ENCODE data around the gene HTR1A. TPM values are rescaled to one million over a fixed set of nuclear protein-coding genes. Genes with fewer than 3 reads are reported as not detected.

Gene HTR1A
- total RNA-seq, result not detected in 2 replicates

DNA sequence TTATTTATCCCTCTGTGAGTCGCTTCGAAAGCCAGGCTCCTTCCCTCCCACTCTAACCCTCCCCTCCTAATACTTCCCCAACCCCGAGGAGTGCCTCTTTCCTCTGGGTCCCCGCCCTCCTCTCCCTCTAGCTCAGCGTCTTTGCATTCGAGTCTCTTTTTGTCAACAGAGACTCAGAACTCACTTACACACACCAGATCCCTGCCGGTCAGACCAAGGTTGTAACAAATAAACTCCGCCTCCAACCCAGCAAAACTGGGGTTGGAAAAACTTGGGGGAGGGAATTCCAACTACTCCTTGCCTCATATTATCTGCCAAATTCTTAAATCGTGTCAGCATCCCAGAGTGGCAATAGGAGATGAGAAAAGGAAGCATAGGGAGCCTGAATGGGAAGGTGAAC, at the start of gene HTR1A:
TSS of gene HTR1A (minus strand) at position 167 of the 400 bp plus-strand sequence. CDS start 726 bp downstream, outside the sequence.
- peaks cover 15% of the 10 kb centered on the region for H3K27me3 Mint-ChIP-seq (ENCODE audit: insufficient read depth)
- H3K27ac Mint-ChIP-seq, result no peak within 1 kb of the TSS
- H3K4me3 Mint-ChIP-seq, result no peak within 1 kb of the TSS
- H3K4me1 Mint-ChIP-seq (ENCODE audit: low read depth), result no peaks in the 10 kb centered on the region
- intact Hi-C loops (cut with micrococcal nuclease), result no loop called here
- H3K36me3 Mint-ChIP-seq (ENCODE audit: low read depth), result no peaks in the 10 kb centered on the region
- H3K9me3 Mint-ChIP-seq, result peaks cover 10% of the 10 kb centered on the region
- DNase-seq (ENCODE audit: low spot score), result no peak

DNA sequence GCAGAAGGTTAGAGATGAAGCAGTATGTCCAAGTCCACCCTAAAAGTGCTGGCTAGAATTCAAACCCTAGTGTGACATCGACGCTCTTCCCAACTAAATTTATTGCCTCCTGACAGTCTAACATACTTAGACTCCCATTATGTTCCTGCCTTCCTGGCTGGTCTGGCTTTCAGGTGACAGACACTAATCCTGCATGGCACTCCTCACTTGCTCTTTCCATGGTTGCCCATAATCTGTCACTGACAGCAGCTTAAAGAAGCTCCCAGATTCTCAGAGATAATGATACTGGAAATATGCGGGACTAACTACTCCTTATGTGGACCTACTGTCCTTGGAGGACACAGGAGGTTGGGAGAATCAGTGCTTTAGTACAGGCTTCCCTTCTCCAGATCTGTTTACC, 41.7 kb upstream of the HTR1A start:
- no peaks in the 10 kb centered on the region for H3K27me3 Mint-ChIP-seq (ENCODE audit: insufficient read depth)
- no peaks in the 10 kb centered on the region for H3K9me3 Mint-ChIP-seq
- no peaks in the 10 kb centered on the region for H3K36me3 Mint-ChIP-seq (ENCODE audit: low read depth)
- no peaks in the 10 kb centered on the region for H3K4me1 Mint-ChIP-seq (ENCODE audit: low read depth)
- DNase-seq (ENCODE audit: low spot score), result no peak
- no peak overlapping the region for H3K4me3 Mint-ChIP-seq
- no peak overlapping the region for H3K27ac Mint-ChIP-seq
- intact Hi-C loops (cut with micrococcal nuclease), result no loop called here

DNA sequence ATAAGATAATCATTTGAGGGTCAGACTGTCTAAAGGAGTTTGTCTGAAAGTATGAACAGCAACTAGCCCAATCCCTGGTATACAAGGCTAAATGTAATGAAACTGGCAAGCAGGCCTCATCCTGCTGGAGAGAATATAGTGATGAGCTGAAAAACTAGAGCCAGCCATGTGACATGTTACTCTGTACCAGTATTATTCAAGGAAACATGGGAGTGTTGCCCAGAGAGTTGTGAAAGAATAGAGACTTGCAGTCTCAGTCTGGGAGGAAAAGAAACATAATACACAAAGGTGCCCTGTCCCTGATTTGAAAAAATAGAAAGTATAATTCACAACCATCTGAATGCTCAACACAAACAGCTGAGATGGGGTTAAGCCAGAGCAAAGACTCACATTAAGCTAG, 37.9 kb upstream of the HTR1A start:
- H3K4me1 Mint-ChIP-seq (ENCODE audit: low read depth), result no peaks in the 10 kb centered on the region
- no peak overlapping the region for H3K27ac Mint-ChIP-seq
- no peaks in the 10 kb centered on the region for H3K36me3 Mint-ChIP-seq (ENCODE audit: low read depth)
- no peak overlapping the region for H3K4me3 Mint-ChIP-seq
- no peaks in the 10 kb centered on the region for H3K27me3 Mint-ChIP-seq (ENCODE audit: insufficient read depth)
- intact Hi-C loops (cut with micrococcal nuclease), result no loop called here
- no peaks in the 10 kb centered on the region for H3K9me3 Mint-ChIP-seq
- DNase-seq (ENCODE audit: low spot score), result no peak

DNA sequence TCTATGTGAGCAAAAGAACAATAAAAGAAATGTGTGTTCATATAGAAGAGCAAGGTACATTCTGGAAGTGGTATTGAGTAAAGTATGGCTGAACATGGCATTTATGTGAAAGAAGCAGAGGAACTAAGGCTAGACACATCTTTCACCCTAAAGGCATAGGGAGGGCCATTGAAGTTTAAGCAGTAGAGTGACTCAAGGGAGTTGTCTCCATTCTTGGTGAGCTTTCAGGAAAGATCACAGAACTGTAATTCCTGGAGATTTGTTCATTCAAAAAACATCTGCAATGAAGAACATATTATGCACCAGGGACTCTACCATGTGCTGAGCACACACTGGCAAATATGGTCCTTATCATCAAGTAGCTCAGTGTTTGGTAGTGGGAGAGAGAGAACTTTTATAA, 24.8 kb upstream of the HTR1A start:
- H3K9me3 Mint-ChIP-seq, result no peaks in the 10 kb centered on the region
- no peaks in the 10 kb centered on the region for H3K4me1 Mint-ChIP-seq (ENCODE audit: low read depth)
- H3K4me3 Mint-ChIP-seq, result no peak overlapping the region
- H3K36me3 Mint-ChIP-seq (ENCODE audit: low read depth), result no peaks in the 10 kb centered on the region
- intact Hi-C loops (cut with micrococcal nuclease), result no loop called here
- no peaks in the 10 kb centered on the region for H3K27me3 Mint-ChIP-seq (ENCODE audit: insufficient read depth)
- no peak for DNase-seq (ENCODE audit: low spot score)
- H3K27ac Mint-ChIP-seq, result no peak overlapping the region

DNA sequence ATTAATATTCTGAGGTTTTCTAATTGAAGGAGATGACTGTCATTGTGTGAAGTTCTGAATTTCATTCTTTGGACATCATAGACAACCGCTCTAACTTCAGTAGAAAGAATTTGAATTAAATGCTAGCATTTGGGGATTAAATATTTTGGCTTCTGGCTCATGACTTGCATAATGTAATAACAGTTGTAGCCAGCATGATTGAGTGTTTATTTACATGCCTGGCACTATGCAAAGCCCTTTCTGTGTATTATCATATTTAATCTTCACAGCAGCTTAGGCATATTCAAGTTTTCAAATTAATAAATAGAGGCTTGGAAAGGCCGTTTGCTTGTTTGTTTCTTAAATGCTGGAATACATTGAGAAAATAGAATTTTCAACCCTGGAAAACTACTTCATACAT, 19.6 kb upstream of the HTR1A start:
- DNase-seq (ENCODE audit: low spot score), result no peak
- Mint-ChIP-seq H3K4me3 (no peak overlapping the region), H3K36me3 (ENCODE audit: low read depth) (no peaks in the 10 kb centered on the region), H3K27ac (no peak overlapping the region), H3K9me3 (peaks cover 7% of the 10 kb centered on the region), H3K27me3 (ENCODE audit: insufficient read depth) (no peaks in the 10 kb centered on the region), H3K4me1 (ENCODE audit: low read depth) (no peaks in the 10 kb centered on the region)
- intact Hi-C loops (cut with micrococcal nuclease), result no loop called here

DNA sequence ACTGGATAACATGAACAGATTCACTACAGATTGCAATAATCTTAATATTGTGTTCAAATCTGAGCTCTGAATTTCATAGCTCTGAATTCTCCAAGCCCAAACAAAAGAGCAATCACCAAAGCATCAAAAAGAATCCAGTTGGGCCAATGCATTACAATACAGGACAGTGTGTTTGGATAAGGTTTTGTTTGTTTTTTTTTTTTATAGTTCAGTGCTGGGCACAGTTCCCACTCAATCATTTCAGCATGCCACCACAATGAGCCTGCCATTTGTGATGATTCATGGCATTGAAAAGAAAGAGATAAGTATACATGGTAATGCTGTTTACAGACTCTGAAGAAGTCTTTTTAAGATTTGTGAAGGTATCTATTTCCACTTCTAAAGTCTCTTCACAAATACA, 1.7 kb upstream of the HTR1A start:
- intact Hi-C loops (cut with micrococcal nuclease), result loop anchor here (1.0 kb wide), 1 partner anchor 563 kb away; no protein-coding TSS in a partner anchor
- no peaks in the 10 kb centered on the region for H3K36me3 Mint-ChIP-seq (ENCODE audit: low read depth)
- H3K27ac Mint-ChIP-seq, result no peak overlapping the region
- no peak overlapping the region for H3K4me3 Mint-ChIP-seq
- H3K27me3 Mint-ChIP-seq (ENCODE audit: insufficient read depth), result peaks cover 15% of the 10 kb centered on the region
- DNase-seq (ENCODE audit: low spot score), result no peak
- H3K9me3 Mint-ChIP-seq, result peaks cover 10% of the 10 kb centered on the region
- no peaks in the 10 kb centered on the region for H3K4me1 Mint-ChIP-seq (ENCODE audit: low read depth)

DNA sequence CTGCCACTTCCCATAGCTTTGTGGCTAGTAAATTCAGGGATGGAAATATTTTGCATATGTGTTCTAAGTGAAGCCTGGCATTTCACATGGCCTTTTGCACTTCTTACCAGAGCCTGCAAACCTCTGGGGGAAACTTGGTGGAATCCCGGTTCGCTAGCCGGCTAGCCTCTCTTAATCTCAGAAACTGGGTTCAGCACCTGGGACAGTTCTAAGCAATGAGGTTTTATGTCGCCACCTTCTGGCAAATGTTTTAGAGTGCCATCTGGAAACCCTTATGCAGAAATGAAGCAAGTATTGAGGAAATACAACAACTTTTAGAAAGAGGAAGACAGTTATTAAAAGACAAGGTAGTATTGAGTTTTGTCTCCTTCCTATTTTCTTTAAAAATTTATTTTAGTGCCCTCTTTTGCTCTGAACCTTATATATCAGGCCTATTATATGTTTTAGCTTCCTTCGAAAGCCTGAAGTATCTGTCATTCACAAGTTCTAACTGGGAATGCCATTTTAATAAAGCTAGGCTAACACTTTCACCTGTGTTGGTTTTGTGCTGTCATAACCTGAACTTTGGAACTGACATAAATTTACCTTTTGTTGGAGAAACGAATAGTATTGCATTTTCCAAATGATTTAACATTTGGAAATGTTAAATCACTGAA, 963 bp upstream of the HTR1A start:
- Mint-ChIP-seq H3K27me3 (ENCODE audit: insufficient read depth) (peaks cover 15% of the 10 kb centered on the region), H3K27ac (no peak overlapping the region), H3K4me3 (no peak overlapping the region), H3K36me3 (ENCODE audit: low read depth) (no peaks in the 10 kb centered on the region), H3K4me1 (ENCODE audit: low read depth) (no peaks in the 10 kb centered on the region), H3K9me3 (peaks cover 10% of the 10 kb centered on the region)
- intact Hi-C loops (cut with micrococcal nuclease), result loop anchor here (1.0 kb wide), 1 partner anchor 562 kb away; no protein-coding TSS in a partner anchor
- DNase-seq (ENCODE audit: low spot score), result peak; percentile 2

DNA sequence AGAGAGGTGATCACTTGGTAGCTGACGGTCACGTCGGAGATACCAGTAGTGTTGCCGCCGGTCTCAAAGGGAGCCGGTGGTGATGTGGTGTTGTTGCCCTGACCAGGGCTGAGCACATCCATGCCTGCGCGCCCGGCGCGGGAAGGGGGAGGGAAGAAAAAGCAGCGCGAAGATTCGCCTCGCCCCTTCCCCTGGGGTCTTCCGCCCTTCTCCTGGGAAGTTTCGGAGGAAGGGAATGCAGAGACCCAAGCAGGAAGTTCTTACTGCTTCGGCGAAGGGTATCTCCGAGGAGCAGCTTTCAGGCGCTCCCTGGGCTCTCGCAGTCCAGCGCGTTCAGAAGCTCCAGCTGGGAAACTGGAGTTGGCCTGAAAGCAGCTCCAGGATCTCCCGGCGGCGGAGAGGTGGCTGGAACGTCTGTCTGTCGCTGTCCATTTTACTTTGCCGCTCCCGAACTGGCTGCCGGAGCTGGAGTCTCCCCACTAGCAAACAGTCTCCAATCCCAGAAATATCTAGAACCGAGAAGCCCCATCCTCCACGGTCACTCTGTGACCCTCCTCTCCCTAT, 565 bp downstream of the HTR1A start:
- Mint-ChIP-seq H3K4me3 (no peak overlapping the region), H3K27ac (no peak overlapping the region), H3K9me3 (peaks cover 10% of the 10 kb centered on the region), H3K4me1 (ENCODE audit: low read depth) (no peaks in the 10 kb centered on the region), H3K27me3 (ENCODE audit: insufficient read depth) (peaks cover 15% of the 10 kb centered on the region), H3K36me3 (ENCODE audit: low read depth) (no peaks in the 10 kb centered on the region)
- DNase-seq (ENCODE audit: low spot score), result no peak
- intact Hi-C loops (cut with micrococcal nuclease), result no loop called here

DNA sequence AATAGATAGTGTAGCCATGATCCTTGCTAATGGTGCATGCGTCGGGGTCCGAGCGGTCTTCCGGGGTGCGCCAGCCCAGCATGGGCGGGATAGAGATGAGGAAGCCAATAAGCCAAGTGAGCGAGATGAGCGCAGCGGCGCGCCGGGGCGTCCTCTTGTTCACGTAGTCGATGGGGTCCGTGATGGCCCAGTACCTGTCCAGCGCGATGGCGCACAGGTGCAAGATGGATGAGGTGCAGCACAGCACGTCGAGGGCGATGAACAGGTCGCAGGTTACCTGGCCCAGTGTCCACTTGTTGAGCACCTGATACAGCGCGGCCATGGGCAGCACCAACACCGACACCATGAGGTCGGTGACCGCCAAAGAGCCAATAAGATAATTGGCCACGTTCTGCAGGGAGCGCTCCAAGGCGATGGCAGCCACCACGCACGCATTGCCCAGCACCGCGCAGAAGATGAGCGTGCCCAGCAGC, 1.1 kb downstream of the HTR1A start:
- DNase-seq (ENCODE audit: low spot score), result no peak
- Mint-ChIP-seq H3K27ac (no peak overlapping the region), H3K36me3 (ENCODE audit: low read depth) (no peaks in the 10 kb centered on the region), H3K4me3 (no peak overlapping the region), H3K4me1 (ENCODE audit: low read depth) (no peaks in the 10 kb centered on the region), H3K27me3 (ENCODE audit: insufficient read depth) (peaks cover 15% of the 10 kb centered on the region), H3K9me3 (peaks cover 10% of the 10 kb centered on the region)
- intact Hi-C loops (cut with micrococcal nuclease), result no loop called here

DNA sequence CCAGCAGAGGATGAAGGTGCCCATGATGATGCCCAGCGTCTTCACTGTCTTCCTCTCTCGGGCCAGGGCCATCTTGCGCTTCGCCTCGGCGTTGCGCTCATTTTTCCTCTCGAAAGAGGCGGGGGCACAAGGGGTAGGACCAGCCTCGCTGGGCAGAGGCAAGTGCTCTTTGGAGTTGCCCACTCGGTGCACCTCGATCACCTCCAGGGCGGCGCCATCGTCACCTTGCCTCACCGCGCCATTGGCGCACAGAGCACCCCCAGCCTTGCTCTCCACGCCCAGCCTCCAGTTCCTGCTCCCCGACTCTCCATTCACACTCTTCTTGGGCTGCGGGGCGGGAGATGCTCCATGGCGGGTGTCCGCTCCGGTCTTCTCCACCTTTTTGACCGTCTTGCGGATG, 1.6 kb downstream of the HTR1A start:
- H3K36me3 Mint-ChIP-seq (ENCODE audit: low read depth), result no peaks in the 10 kb centered on the region
- DNase-seq (ENCODE audit: low spot score), result no peak
- peaks cover 15% of the 10 kb centered on the region for H3K27me3 Mint-ChIP-seq (ENCODE audit: insufficient read depth)
- no peak overlapping the region for H3K4me3 Mint-ChIP-seq
- no peaks in the 10 kb centered on the region for H3K4me1 Mint-ChIP-seq (ENCODE audit: low read depth)
- intact Hi-C loops (cut with micrococcal nuclease), result no loop called here
- H3K9me3 Mint-ChIP-seq, result peaks cover 10% of the 10 kb centered on the region
- no peak overlapping the region for H3K27ac Mint-ChIP-seq

DNA sequence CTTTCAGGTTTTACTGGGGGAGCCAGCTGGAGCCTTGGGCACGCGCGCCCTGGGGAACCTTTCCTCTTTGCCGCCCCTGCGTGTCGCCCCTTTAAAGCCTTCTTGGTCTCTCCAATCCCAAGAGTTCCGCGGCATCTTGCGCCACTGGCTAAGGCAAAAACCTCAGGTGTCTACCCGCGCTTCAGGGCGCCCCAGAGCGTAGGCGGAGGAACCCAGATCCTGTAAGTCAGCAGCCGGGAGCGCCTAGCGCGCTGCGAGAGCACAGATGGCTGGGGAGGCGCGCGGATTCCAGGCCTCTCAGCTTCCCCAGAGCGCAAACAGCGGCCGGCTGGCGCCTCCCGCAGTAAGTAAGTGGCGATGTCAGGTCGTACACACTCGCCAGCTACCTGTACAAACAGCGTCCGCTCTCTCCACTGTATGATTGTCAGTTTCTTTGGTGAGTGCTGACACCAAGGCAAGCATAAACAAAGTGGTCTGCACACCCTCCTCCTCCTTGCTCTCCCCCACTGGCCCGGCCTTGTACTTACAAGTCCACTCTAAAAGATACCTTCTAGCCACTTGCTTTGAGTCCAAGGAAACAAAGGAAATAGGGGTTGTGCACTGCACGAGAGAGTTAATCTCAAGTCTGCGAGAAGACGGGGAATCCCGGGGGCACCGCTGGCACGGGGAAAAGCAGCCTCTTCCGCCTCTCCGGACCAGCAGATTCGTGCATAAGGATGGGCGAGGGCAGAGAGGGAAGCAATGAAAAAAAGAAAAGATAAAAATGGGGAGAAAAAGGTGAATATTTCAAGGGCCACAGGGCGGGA, 2.9 kb downstream of the HTR1A start:
- Mint-ChIP-seq H3K9me3 (peaks cover 10% of the 10 kb centered on the region), H3K27me3 (ENCODE audit: insufficient read depth) (peaks cover 15% of the 10 kb centered on the region), H3K4me1 (ENCODE audit: low read depth) (no peaks in the 10 kb centered on the region), H3K27ac (no peak overlapping the region), H3K4me3 (no peak overlapping the region), H3K36me3 (ENCODE audit: low read depth) (no peaks in the 10 kb centered on the region)
- intact Hi-C loops (cut with micrococcal nuclease), result no loop called here
- no peak for DNase-seq (ENCODE audit: low spot score)

DNA sequence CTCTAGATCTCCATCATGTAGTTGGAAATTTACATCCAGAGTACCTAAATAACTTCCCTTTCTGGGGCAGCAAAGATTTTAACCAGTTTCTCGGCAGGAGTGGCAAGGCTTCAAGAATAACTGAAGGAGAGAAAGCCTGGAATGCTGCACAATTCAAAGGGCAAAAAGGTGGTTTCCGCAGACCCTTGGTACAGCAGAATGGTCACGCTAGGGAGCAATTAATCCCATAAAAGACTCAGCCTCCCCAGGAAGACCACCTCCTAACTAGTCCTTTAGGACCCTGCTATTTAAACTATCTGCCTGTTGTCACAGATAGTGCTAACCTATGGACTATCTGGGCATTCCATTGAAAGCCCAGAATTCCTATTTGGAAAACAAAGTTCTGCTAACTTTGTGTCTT, 3.6 kb downstream of the HTR1A start:
- DNase-seq (ENCODE audit: low spot score), result no peak
- Mint-ChIP-seq H3K4me1 (ENCODE audit: low read depth) (no peaks in the 10 kb centered on the region), H3K36me3 (ENCODE audit: low read depth) (no peaks in the 10 kb centered on the region), H3K9me3 (peaks cover 10% of the 10 kb centered on the region), H3K27me3 (ENCODE audit: insufficient read depth) (peaks cover 15% of the 10 kb centered on the region), H3K4me3 (no peak overlapping the region), H3K27ac (no peak overlapping the region)
- intact Hi-C loops (cut with micrococcal nuclease), result no loop called here

DNA sequence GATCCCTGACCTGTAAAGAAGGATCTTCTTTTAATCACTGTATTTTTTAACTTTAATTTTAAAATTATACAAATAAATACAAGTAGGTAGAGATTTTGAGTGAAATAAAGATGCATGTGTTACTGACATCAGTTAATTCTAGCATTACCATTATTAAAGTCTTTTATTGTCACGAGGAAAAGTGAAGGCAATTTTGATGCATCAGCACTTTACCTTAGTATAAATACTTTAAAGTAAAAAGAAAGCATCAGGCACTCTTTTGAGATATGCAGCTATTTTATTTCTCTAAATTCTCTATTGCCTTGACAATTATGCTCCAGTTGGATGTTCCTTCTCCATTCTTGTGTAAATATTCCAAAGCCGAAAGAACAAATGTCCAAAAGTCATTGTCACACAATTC, 4.6 kb downstream of the HTR1A start:
- H3K9me3 Mint-ChIP-seq, result peaks cover 10% of the 10 kb centered on the region
- no peak for DNase-seq (ENCODE audit: low spot score)
- intact Hi-C loops (cut with micrococcal nuclease), result no loop called here
- H3K27ac Mint-ChIP-seq, result no peak overlapping the region
- H3K4me3 Mint-ChIP-seq, result no peak overlapping the region
- H3K4me1 Mint-ChIP-seq (ENCODE audit: low read depth), result no peaks in the 10 kb centered on the region
- peaks cover 15% of the 10 kb centered on the region for H3K27me3 Mint-ChIP-seq (ENCODE audit: insufficient read depth)
- no peaks in the 10 kb centered on the region for H3K36me3 Mint-ChIP-seq (ENCODE audit: low read depth)
